Cerebellar nuclear complex (tissue), 1 donor: Measurements from ENCODE around the gene SCN1B.

Experiments used
- DNase-seq, 2 experiments: peaks; one replicate each; lab custom pipeline; 2025; lab: John Stamatoyannopoulos, UW

SCN1B gene

DNA sequence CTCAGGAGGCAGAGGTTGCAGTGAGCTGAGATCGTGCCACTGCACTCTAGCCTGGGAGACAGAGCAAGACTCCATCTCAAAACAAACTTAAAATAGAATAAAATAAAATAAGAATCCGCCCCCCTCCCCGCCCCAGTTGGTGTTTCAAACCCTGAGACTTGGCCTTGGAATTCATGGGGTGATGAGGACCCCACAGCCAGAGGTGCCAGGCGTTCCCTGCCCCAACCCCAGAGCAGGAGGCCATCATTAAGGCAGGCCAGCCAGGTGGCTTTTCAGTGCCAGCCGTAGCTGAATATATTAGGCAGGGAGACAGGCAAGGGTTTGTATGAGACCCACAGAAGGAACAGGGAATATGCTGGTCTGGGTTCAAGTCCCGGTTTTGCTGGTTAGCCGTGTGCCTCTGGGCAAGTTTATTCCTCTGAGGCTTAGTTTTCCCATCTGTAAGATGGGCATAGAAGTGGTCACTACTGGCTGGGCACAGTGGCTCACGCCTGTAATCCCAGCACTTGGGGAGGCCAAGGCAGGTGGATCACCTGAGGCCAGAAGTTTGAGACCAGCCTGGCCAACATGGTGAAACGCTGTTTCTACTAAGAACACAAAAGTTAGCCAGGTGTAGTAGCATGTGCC is 23.5 kb downstream of the SCN1B start:
- DNase-seq: no peak

GRCh38 chr19:35054626-35055025 is 24.4 kb downstream of the SCN1B start:
- DNase-seq: no peak

DNA sequence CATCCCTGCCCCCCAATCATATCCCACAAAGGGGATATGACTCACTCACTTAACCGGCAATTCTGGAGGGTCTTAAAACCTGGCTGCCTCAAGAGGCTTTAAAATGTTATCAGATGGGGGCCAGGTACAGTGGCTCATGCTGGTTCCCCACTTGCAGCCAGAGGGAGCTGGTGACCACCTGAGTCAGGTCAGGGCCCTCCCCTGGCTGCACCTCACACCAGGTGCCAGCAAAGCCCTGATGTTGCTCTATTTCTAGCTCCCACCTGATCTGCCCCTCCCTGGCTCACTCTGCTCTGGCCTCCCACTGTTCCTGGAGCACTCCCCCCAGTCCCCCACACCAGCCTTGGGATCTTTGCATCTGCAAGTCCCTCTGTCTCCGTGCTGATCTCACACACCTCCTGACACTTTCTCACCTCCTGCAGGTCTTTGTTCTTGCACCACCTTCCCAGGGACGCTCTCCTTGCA is 25.5 kb downstream of the SCN1B start:
- DNase-seq: peak in 1 of 2 experiments; percentile 38

DNA sequence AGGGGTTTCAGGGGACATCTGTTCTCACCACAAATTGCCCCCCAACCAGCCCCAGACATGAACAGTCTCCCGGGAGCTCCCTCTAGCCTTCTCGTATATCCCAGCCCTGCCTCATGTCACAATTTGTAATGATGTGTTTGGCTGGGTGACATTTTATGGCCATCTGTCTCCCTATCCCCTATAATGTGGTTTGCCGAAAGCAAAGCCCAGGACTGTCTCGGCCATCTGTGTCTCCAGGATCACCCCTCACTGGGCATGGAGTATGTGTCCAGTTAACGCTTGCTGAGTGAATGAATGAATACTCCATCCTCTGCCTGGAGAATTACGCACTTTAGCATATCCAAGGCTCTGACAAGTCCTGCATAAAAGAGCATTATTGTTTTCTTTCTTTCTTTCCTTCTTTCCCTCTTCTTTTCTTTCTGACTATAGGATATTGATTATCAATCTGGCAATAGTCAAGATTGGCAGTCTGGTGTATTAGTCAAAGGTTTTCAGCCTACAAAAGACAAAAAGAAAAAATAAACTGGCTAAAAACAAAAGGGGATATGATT is 26.3 kb downstream of the SCN1B start:
- DNase-seq: peak; percentile 69 to 86

- no peak for DNase-seq
These were observed 28.1 kb downstream of the SCN1B start for GRCh38 chr19:35058370-35058769.

GRCh38 chr19:35059006-35059798 is 28.9 kb downstream of the SCN1B start:
- DNase-seq: no peak

DNA sequence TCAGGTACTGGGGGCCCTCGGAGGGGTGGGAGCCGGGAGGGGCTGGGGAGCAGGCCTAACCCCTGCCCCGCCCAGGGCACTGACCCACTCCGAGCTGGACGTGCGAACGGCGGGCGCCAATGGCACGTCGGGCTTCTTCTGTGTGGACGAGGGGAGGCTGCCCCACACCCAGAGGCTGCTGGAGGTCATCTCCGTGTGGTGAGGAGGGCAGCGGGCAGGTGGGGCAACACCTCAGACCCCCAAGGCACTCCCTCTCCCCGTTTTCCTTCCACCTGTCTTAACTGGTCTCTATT is 29.5 kb downstream of the SCN1B start:
- no peak for DNase-seq

GRCh38 chr19:35060160-35060855 is 30.0 kb downstream of the SCN1B start:
- no peak for DNase-seq

DNA sequence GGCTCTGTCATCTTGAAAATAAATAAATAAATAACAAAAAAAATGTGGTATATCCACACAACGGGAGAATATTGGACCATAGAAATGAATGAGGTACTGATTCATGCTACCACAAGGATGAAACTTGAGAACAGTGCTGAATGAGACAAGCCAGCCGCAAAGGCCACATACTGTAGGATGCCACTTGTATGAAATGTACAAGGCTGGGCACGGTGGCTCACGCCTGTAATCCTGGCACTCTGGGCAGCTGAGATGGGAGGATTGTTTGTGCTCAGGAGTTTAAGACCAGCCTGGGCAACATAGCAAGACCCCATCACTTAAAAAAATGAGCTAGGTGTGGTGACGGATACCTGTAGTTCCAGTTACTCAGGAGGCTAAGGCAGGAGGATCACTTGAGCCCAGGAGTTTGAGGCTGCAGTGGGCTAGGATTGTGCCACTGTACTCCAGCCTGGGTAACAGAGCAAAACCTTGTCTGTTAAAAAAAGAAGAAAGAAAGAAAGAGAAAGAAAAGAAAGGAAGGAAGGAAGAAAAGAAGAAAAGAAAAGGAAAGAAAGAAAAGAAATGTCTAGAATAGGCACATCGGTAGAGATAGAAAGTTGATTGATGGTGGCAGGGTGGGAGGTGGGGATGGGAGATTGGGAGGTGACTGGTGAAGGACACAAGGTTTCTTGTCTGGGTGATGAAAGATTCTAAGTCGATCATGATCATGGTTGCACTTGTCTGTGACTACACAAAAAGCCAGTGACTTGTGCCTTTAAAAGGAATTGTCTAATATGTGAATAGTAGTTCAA is 31.5 kb downstream of the SCN1B start:
- DNase-seq: no peak

- no peak for DNase-seq
These were observed 32.7 kb downstream of the SCN1B start for GRCh38 chr19:35062942-35063341.

DNA sequence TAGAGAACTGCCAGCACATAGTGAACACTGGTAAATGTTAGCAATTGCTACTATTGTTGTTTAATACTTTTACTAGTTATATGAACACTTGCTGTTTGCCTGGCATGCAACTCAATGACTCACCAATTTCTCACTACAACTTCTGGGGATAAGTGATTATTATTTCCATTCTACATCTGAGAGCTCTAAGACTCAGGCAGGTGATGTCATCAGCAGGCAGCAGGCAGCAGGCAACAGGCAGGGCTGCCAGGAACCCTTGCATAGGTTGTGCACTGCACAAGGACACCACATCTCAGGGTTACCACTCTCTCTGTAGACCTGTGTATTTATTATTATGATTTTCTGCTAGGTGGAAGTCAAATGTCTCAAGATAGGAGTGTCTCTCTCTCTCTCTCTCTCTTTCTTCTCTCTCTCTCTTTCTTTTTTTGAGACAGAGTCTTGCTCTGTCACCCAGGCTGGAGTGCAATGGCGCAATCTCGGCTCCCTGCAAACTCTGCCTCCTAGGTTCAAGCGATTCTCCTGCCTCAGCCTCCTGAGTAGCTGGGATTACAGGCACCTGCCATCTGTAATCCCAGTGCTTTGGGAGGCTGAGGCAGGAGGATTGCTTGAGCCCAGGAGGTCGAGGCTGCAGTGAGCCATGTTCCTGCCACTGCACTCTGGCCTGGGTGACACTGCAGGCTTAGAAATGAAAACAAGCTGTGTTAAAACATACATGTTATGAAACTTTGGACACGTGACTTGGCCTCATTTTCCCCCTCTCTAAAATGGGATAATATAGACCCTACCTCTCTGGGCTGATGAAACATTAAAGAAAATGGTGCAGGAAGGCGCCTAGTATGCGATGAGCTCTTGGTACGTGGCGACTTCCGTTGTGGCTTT is 33.9 kb downstream of the SCN1B start:
- DNase-seq: no peak

- DNase-seq: no peak
These were observed 35.3 kb downstream of the SCN1B start for GRCh38 chr19:35065574-35065973.

DNA sequence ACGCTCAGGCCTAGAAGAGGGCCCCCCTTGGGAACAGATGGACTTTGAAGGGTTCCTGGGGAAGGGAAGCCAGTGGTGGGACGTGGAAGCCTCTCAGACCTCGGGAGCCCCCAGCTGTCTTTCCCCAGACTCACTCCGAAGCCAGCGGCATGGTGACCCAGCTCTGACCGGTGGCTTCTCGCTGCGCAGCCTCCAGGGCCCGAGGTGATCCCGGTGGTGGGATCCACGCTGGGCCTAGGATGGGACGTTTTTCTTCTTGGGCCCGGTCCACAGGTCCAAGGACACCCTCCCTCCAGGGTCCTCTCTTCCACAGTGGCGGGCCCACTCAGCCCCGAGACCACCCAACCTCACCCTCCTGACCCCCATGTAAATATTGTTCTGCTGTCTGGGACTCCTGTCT is 35.9 kb downstream of the SCN1B start:
- no peak for DNase-seq

- DNase-seq: peak in 1 of 2 experiments; percentile 54
These were observed 36.7 kb downstream of the SCN1B start for GRCh38 chr19:35066691-35067563.

GRCh38 chr19:35068941-35069634 is 38.8 kb downstream of the SCN1B start:
- no peak for DNase-seq

DNA sequence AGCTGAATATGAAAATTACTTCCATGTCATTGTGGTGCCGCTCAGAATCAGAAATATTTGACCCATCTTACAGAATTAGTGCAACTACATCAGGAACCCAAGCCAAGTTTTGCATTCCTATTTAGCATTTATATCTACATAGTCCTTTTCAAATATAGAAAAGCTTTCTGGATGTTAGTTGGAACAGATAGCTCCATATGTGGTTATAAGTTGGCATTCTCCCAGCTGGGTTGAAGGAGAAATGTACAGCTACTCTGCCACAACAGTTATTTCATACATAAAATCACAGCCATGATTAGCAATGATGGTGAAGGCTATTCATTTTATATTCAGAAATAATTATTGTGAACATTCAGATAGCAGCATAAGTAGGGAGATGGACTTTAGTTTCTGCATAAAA is 39.4 kb downstream of the SCN1B start:
- DNase-seq: no peak

GRCh38 chr19:35070471-35070870 is 40.2 kb downstream of the SCN1B start:
- DNase-seq: no peak

GRCh38 chr19:35073516-35073915 is 43.2 kb downstream of the SCN1B start:
- DNase-seq: no peak

DNA sequence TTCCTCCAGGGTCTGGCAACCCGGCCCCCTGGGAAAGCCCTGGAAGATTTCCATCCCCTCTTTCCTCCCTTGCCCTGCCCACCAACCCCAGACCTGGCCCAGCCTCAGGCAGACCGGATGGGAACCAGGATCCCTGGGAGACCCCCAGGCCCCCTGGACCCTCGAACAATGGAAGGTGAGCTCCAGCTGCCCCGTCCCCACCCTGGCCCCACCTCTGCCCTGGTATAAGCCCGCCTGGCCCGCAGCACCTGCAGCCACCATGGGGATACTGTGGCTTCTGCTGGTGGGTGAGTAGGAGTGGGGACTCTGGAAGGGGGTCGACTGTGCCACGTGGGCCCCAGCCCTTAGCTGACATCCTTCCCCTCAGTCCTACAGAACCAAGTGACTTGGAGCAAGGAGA is 43.7 kb downstream of the SCN1B start:
- DNase-seq: no peak
